HEK293 (cell line): ENCODE measurements around the gene IP6K3.

Experiments used
- CTCF ChIA-PET: fragments of 350-600 bp; formaldehyde crosslinking; extraction: SDS; loops from one replicate; lab custom pipeline; 2021; ENCODE audit warnings: antibody characterized with exemption; lab: Yijun Ruan, JAX
- POLR2A ChIA-PET: fragments of 300-600 bp; formaldehyde crosslinking; extraction: SDS; loops from one replicate; lab custom pipeline; 2020; ENCODE audit warnings: antibody characterized with exemption, inconsistent platforms; lab: Yijun Ruan, JAX
- H3K27ac ChIP-seq: fragments of 200-500 bp; sonication (Bioruptor generic); 2 replicates; pipeline ENCODE4 v1.5.1; 2014; ENCODE audit warnings: low read depth, low read length, control low read depth, inconsistent platforms; ENCODE audit errors: extremely low read depth
- H3K36me3 ChIP-seq, 2 experiments: fragments of 200-500 bp in 1 of 2; sonication (Bioruptor generic) in 1 of 2; 1 replicate in 1 of 2; 2 replicates in 1 of 2; pipeline ENCODE4 v1.5.1; 2014 to 2017; ENCODE audit warnings: inconsistent platforms in 2 of 2, low read length in 2 of 2; ENCODE audit not compliant: control insufficient read depth in 2 of 2, insufficient read depth in 1 of 2
- H3K4me1 ChIP-seq: fragments of 200-500 bp; sonication (Bioruptor generic); 2 replicates; pipeline ENCODE4 v1.5.1; 2014; ENCODE audit warnings: mild to moderate bottlenecking, low read length, inconsistent platforms; ENCODE audit not compliant: control insufficient read depth, insufficient read depth
- H3K4me3 ChIP-seq: 2 replicates; pipeline ENCODE4 v1.5.1; 2011; ENCODE audit warnings: low read depth, mild to moderate bottlenecking, control low read depth, low read length, moderate library complexity
- H3K9me3 ChIP-seq: fragments of 200-500 bp; sonication (Bioruptor generic); 2 replicates; pipeline ENCODE4 v1.5.1; 2014; ENCODE audit warnings: low read depth, low read length, inconsistent platforms; ENCODE audit not compliant: control insufficient read depth, insufficient read depth
- BCL6B ChIP-seq: fragments of 450-650 bp; formaldehyde crosslinking; IDR thresholded peaks from 2 replicates; pipeline ENCODE4 v1.5.1; 2017; ENCODE audit warnings: missing biosample characterization, missing genetic modification characterization
- GLIS1 ChIP-seq: fragments of 450-650 bp; formaldehyde crosslinking; IDR thresholded peaks from 2 replicates; pipeline ENCODE4 v1.5.1; 2016; ENCODE audit warnings: missing biosample characterization, missing genetic modification characterization
- GLIS2 ChIP-seq: fragments of 450-650 bp; formaldehyde crosslinking; IDR thresholded peaks from 2 replicates; pipeline ENCODE4 v1.5.1; 2016; ENCODE audit warnings: missing biosample characterization, missing genetic modification characterization
- KLF17 ChIP-seq: fragments of 450-650 bp; formaldehyde crosslinking; IDR thresholded peaks from 2 replicates; pipeline ENCODE4 v1.5.1; 2016; ENCODE audit warnings: missing biosample characterization, missing genetic modification characterization
- KLF9 ChIP-seq: fragments of 450-650 bp; formaldehyde crosslinking; IDR thresholded peaks from 2 replicates; pipeline ENCODE4 v1.5.1; 2016; ENCODE audit warnings: missing biosample characterization, missing genetic modification characterization, low read depth
- PATZ1 ChIP-seq: fragments of 450-650 bp; formaldehyde crosslinking; IDR thresholded peaks from 2 replicates; pipeline ENCODE4 v1.5.1; 2016; ENCODE audit warnings: missing biosample characterization, missing genetic modification characterization
- PRDM4 ChIP-seq: fragments of 450-650 bp; formaldehyde crosslinking; IDR thresholded peaks from 2 replicates; pipeline ENCODE4 v1.5.1; 2017; ENCODE audit warnings: missing biosample characterization, missing genetic modification characterization
- SP2 ChIP-seq: fragments of 450-650 bp; formaldehyde crosslinking; IDR thresholded peaks from 2 replicates; pipeline ENCODE4 v1.5.1; 2016; ENCODE audit warnings: missing biosample characterization, missing genetic modification characterization
- SP7 ChIP-seq: fragments of 450-650 bp; formaldehyde crosslinking; IDR thresholded peaks from 2 replicates; pipeline ENCODE4 v1.5.1; 2016; ENCODE audit warnings: missing biosample characterization, missing genetic modification characterization
- YY1 ChIP-seq: fragments of 450-650 bp; formaldehyde crosslinking; IDR thresholded peaks from 2 replicates; pipeline ENCODE4 v1.5.1; 2018; ENCODE audit warnings: missing biosample characterization, missing genetic modification characterization
- ZBTB11 ChIP-seq: fragments of 450-650 bp; formaldehyde crosslinking; conservative IDR thresholded peaks from 2 replicates; pipeline ENCODE4 v1.5.1; 2016; ENCODE audit warnings: low read depth, missing biosample characterization, missing genetic modification characterization
- ZBTB20 ChIP-seq: fragments of 450-650 bp; formaldehyde crosslinking; IDR thresholded peaks from 2 replicates; pipeline ENCODE4 v1.5.1; 2016; ENCODE audit warnings: missing biosample characterization, missing genetic modification characterization
- ZBTB21 ChIP-seq: fragments of 450-650 bp; formaldehyde crosslinking; IDR thresholded peaks from 2 replicates; pipeline ENCODE4 v1.5.1; 2017; ENCODE audit warnings: missing biosample characterization, missing genetic modification characterization
- ZIC2 ChIP-seq: fragments of 450-650 bp; formaldehyde crosslinking; IDR thresholded peaks from 2 replicates; pipeline ENCODE4 v1.5.1; 2016; ENCODE audit warnings: missing biosample characterization, missing genetic modification characterization
- ZNF221 ChIP-seq: fragments of 450-650 bp; formaldehyde crosslinking; IDR thresholded peaks from 2 replicates; pipeline ENCODE4 v1.5.1; 2017; ENCODE audit warnings: missing biosample characterization, missing genetic modification characterization, borderline replicate concordance
- ZNF223 ChIP-seq: fragments of 450-650 bp; formaldehyde crosslinking; IDR thresholded peaks from 2 replicates; pipeline ENCODE4 v1.5.1; 2016; ENCODE audit warnings: missing biosample characterization, missing genetic modification characterization
- ZNF24 ChIP-seq: fragments of 450-650 bp; formaldehyde crosslinking; IDR thresholded peaks from 2 replicates; pipeline ENCODE4 v1.5.1; 2016; ENCODE audit warnings: missing biosample characterization, missing genetic modification characterization
- ZNF335 ChIP-seq: fragments of 450-650 bp; formaldehyde crosslinking; conservative IDR thresholded peaks from 2 replicates; pipeline ENCODE4 v1.5.1; 2016; ENCODE audit warnings: missing biosample characterization, missing genetic modification characterization
- ZNF416 ChIP-seq: fragments of 450-650 bp; formaldehyde crosslinking; IDR thresholded peaks from 2 replicates; pipeline ENCODE4 v1.5.1; 2016; ENCODE audit warnings: missing biosample characterization, missing genetic modification characterization
- ZNF488 ChIP-seq: fragments of 450-650 bp; formaldehyde crosslinking; IDR thresholded peaks from 2 replicates; pipeline ENCODE4 v1.5.1; 2016; ENCODE audit warnings: missing biosample characterization, missing genetic modification characterization
- ZNF501 ChIP-seq: fragments of 450-650 bp; formaldehyde crosslinking; IDR thresholded peaks from 2 replicates; pipeline ENCODE4 v1.5.1; 2016; ENCODE audit warnings: missing biosample characterization, missing genetic modification characterization
- ZNF600 ChIP-seq: fragments of 450-650 bp; formaldehyde crosslinking; IDR thresholded peaks from 2 replicates; pipeline ENCODE4 v1.5.1; 2016; ENCODE audit warnings: missing biosample characterization, missing genetic modification characterization
- ZNF626 ChIP-seq: fragments of 450-650 bp; sonication (Bioruptor Pico); formaldehyde crosslinking; IDR thresholded peaks from 2 replicates; pipeline ENCODE4 v1.5.1; 2018; ENCODE audit warnings: missing biosample characterization, missing genetic modification characterization, inconsistent platforms
- ZNF677 ChIP-seq: fragments of 450-650 bp; IDR thresholded peaks from 2 replicates; pipeline ENCODE4 v1.5.0; 2018; ENCODE audit warnings: missing biosample characterization, mild to moderate bottlenecking, missing genetic modification characterization, moderate library complexity
- ZSCAN18 ChIP-seq: fragments of 450-650 bp; formaldehyde crosslinking; IDR thresholded peaks from 2 replicates; pipeline ENCODE4 v1.5.1; 2016; ENCODE audit warnings: missing biosample characterization, missing genetic modification characterization

The IP6K3 gene

GRCh38 chr6:33673851-33674250 lies 72.9 kb downstream of the IP6K3 start (continued):
- TF ChIP-seq ZSCAN18 (tag by site-specific recombination) = no peak

- Histone ChIP-seq H3K36me3 (peaks cover 7 to 55% of the 10 kb centered on the region in 2 experiments; a peak in 2 of 3 replicates), H3K9me3 (no peaks in the 10 kb centered on the region), H3K4me1 (no peaks in the 10 kb centered on the region), H3K27ac (no peak overlapping the region), H3K4me3 (no peak overlapping the region)
- POLR2A ChIA-PET = no interaction called here
- CTCF ChIA-PET = interaction anchor here (0.6 to 3.0 kb wide), 14 partner anchors 10 to 289 kb away, joined by 3 to 12 read pairs (median 4); no protein-coding TSS in a partner anchor
- peak; percentile 31; the same call in 1 of the 2 replicates for TF ChIP-seq SP7 (tag by site-specific recombination)
- TF ChIP-seq ZIC2 (tag by site-specific recombination) = peak; percentile 43
- TF ChIP-seq ZNF416 (tag by site-specific recombination) = no peak
- TF ChIP-seq ZNF677 (tag by site-specific recombination) = no peak
- no peak for TF ChIP-seq KLF9 (tag by site-specific recombination)
- no peak for TF ChIP-seq BCL6B
- TF ChIP-seq GLIS2 (tag by site-specific recombination) = peak; percentile 71
- no peak for TF ChIP-seq ZNF221 (tag by site-specific recombination)
- no peak for TF ChIP-seq ZBTB11
- no peak for TF ChIP-seq YY1 (tag by site-specific recombination)
- TF ChIP-seq ZNF488 = no peak
- no peak for TF ChIP-seq ZNF501 (tag by site-specific recombination)
- TF ChIP-seq GLIS1 (tag by site-specific recombination) = peak; percentile 72
- no peak for TF ChIP-seq ZBTB20
- no peak for TF ChIP-seq ZBTB21
- TF ChIP-seq ZNF24 (tag by site-specific recombination) = no peak
- 0 out of 2 replicates have a peak, but pooled peaks have one; percentile 45 for TF ChIP-seq KLF17 (tag by site-specific recombination)
- no peak for TF ChIP-seq ZNF600 (tag by site-specific recombination)
- TF ChIP-seq PATZ1 (tag by site-specific recombination) = peak; percentile 38; the same call in 1 of the 2 replicates
- TF ChIP-seq PRDM4 (tag by site-specific recombination) = no peak
- no peak for TF ChIP-seq ZNF335 (tag by site-specific recombination)
- TF ChIP-seq ZNF223 (tag by site-specific recombination) = no peak
- TF ChIP-seq SP2 = no peak
- no peak for TF ChIP-seq ZNF626 (tag by site-specific recombination)
These were observed 73.9 kb downstream of the IP6K3 start for GRCh38 chr6:33672808-33673207.
